Epithelial cell of alveolus of lung (primary cell): ENCODE data around the gene THAP10. TPM values are rescaled to one million over a fixed set of nuclear protein-coding genes. Genes with fewer than 3 reads are reported as not detected.

Source experiments
- total RNA-seq: library from RNA; depleted of rRNA; stranded (reverse); fragments of >200 nt; gene quantifications from 2 replicates; pipeline ENCODE4 v1.2.1, GENCODE V29; 2015

THAP10 gene
- 3.1 and 5.4 TPM in 2 replicates for total RNA-seq

DNA sequence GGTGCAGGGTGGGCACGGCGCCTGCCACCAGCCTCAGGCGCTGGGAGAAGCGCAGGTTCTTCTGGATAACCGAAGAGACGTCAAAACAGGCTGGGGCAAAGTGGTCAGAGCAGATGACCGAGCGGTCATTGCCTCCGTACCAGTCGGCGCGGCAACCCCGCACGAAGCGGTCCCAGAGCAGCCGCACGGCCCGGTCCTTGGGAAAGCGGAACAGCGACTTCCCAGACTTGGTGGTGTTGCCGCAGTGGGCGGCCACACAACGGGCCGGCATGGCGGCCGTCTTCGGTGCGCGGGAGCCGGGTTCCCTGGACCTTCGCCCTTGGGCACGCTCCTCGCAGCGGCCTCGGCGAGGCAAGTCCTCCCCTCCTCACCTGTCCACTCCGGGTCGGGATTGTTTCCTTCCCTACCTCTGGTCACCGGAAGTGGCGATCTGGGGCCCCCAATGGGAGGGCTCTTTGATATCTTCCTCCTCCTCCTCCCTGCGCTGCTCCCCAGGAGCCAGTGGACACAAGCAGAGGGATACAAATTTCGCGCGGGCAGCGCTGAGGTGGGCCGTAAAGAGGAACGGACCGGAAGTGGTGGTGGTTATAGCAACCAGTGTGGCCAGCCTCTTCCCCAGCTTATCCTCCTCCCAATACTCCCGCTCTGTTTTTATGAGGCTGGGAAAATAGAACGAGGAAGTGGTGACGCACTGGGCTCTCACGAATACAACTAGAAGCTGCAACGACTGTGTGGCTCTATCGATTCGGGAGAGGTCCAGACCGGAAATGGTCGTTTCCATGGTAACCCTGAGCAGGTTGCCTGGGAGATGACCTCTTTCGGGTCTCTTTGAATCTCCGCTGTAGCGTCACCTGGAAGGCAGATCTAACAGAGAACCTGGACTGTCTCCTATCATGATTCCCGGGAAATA, at the start of gene THAP10, which contains the start of gene LRRC49:
Gene THAP10, minus strand, starts transcription at position 432 of the 910 bp plus-strand sequence. Its CDS starts 161 bp downstream, at position 271.
Gene LRRC49, plus strand, starts transcription at position 825 of the 910 bp plus-strand sequence. Its CDS starts 69 bp downstream, at position 894.

DNA sequence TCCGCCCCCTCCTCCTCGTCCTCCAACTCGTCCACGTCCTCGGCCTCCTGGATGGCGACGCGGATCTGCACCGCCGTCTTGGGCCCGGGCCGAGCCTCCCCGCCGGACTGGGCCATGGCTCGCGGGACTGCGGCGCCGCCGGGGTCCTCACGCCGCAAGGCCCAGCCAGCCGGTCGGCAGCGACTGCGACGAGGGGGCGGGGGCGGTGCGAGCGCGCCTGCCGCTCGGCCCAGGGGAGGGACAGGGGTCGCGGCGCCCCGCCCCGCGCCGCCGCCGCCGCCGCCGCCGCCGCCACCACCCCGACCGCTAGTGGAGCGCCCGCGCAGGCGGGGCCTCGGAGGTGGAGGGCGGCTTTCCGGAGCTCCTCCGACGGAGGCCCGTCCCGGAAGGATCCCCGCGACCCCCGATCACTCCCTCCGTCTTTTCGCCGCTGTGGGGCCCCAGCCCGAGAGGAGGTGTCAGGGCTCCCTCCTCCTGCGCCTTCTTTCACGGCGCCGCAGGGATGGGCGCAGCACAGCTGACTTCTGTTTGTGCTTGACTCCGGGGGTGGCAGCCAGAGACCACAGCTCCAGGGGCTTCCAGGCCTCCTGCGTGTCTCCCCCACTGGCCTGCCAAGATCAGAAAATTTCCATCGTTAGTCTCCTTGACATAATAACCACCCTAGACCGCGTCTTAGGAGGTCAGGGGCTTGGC, 38.1 kb downstream of the THAP10 start, which contains the start of gene LARP6:
Gene LARP6, minus strand, starts transcription at position 185 of the 693 bp plus-strand sequence. Its CDS starts 69 bp downstream, at position 116.

Other genes with a start within 250 kb of the THAP10 start
- gene UACA, start 128.9 kb downstream of the THAP10 start, total RNA-seq = 17.3 and 56.5 TPM in 2 replicates
- gene LARP6, start 38.3 kb downstream of the THAP10 start, total RNA-seq = 40.0 and 69.3 TPM in 2 replicates
- 8.7 and 23.9 TPM in 2 replicates for gene LRRC49, start 393 bp upstream of the THAP10 start, total RNA-seq
- 2.6 and 69.8 TPM in 2 replicates for gene THSD4, start 223.0 kb upstream of the THAP10 start, total RNA-seq